HG03045 (cell line): ENCODE data around the gene TMEM116.
"Not testable (repeated sequence)": the region's sequence is repeated elsewhere in the genome, so short reads cannot be mapped to it uniquely, and the experiment has no call there.

ENCODE experiments used
- ATAC-seq: cut with Tn5 transposase; IDR thresholded peaks from one replicate; pipeline ENCODE4 v1.9.1; 2021; ENCODE audit warnings: mild to moderate bottlenecking, moderate library complexity; ENCODE audit not compliant: unreplicated experiment

The TMEM116 gene

GRCh38 chr12:111980598-111980997 lies 32.4 kb downstream of the TMEM116 start:
- no peak for ATAC-seq

GRCh38 chr12:111978545-111978944 lies 34.4 kb downstream of the TMEM116 start:
- no peak for ATAC-seq

- no peak for ATAC-seq
Measured at GRCh38 chr12:111976860-111977259, 36.1 kb downstream of the TMEM116 start.

GRCh38 chr12:111976291-111976690 lies 36.7 kb downstream of the TMEM116 start:
- no peak for ATAC-seq

DNA sequence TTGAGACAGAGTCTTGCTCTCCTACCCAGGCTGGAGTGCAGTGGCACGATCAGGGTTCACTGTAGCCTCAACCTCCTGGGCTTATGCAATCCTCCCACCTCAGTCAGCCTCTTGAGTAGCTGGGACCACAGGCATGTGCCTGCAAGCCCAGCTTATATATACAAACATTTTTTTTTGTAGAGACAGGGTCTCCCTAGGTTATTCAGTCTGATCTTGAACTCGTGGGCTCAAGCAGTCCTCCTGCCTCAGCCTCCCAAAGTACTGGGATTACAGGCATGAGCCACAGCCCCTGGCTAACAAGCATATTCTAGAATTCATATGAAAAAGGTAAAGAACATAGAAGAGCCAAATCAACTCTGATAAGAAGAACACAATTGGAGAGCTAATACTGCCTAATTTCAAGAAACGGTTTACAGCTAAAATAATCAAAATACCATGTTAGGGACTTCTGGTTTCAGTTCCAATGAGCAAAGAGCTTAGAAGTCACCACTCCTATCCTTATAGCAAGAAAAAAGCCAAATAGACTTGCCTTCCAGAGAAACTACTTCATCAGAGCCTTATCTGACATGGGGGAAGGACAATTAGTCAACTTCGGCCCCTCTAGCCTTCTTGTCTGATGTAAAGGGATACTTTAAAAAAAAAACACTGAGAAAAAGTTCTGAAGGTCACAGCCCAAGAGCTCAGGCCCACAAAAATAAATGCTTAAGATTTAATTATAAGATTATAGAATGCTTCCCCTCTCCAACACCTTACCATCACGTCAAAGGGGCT lies 37.6 kb downstream of the TMEM116 start:
- ATAC-seq, result no peak

- ATAC-seq, result no peak
Measured at GRCh38 chr12:111971800-111972199, 41.2 kb downstream of the TMEM116 start.

- no peak for ATAC-seq
Measured at GRCh38 chr12:111964935-111965334, 48.0 kb downstream of the TMEM116 start.

DNA sequence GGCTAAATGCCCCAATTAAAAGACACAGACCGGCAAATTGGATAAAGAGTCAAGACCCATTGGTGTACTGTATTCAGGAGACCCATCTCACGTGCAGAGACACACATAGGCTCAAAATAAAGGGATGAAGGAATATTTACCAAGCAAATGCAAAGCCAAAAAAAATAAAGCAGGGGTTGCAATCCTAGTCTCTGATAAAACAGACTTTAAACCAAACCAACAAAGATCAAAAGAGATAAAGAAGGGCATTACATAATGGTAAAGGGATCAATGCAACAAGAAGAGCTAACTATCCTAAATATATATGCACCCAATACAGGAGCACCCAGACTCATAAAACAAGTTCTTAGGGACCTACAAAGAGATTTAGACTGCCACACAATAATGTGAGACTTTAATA lies 53.4 kb downstream of the TMEM116 start:
- ATAC-seq, result not testable (repeated sequence)

DNA sequence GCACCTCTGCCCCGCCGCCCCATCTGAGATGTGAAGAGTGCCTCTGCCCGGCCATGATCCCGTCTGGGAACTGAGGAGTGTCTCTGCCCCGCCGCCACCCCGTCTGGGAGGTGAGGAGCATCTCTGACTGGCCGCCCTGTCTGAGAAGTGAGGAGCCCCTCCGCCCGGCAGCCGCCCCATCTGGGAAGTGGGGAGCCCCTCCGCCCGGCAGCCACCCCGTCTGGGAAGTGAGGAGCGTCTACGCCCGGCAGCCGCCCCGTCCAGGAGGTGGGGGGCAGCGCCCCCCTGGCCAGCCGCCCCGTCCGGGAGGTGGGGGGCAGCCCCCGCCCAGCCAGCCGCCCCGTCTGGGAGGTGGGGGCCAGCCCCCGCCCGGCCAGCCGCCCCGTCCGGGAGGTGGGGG lies 55.7 kb downstream of the TMEM116 start:
- ATAC-seq, result not testable (repeated sequence)

DNA sequence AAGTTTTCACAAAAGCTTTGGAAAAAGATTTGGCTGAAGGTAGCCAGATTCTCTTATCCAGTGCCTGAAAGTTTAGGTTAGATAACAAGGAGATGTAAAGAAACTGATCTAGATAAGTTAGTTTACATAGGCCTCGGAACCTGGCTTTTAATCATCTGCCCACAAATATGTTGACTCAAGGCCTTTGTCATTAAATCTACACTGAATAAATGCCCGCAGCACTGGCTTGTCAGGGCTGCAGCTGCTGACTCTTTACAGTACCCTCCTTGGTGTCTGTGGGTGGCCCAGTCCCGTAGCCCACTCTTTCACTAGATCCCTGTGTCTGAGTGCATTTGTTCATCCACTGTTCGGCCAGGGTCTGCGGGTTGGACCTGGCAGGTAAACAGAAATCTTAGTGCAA lies 58.0 kb downstream of the TMEM116 start:
- ATAC-seq, result no peak

- ATAC-seq, result no peak
Measured at GRCh38 chr12:111953455-111953854, 59.5 kb downstream of the TMEM116 start.

- not testable (repeated sequence) for ATAC-seq
Measured at GRCh38 chr12:111952084-111952787, 60.7 kb downstream of the TMEM116 start.

DNA sequence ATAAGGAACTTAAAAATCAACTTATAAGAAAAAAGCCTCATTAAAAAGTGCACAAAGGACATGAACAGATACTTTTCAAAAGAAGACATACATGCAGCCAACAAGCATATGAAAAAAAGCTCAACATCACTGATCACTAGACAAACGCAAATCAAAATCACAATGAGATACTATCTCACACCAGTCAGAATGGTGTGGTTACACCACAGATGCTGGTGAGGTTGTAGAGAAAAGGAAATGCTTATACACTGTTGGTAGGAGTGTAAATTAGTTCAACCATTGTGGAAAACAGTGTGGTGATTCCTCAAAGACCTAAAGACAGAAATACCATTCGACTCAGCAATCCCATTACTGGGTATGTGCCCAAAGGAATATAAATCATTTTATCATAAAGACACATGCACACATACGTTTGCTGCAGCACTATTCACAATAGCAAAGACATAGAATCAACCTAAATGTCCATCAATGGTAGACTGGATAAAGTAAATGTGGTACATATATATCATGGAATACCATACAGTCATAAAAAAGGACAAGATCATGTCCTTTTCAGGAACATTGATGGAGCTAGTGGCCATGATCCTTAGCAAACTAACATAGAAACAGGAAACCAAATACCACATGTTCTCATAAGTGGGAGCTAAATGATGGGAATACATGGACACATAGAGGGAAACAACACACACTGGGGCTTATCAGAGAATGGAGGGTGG lies 61.8 kb downstream of the TMEM116 start:
- ATAC-seq, result not testable (repeated sequence)

- no peak for ATAC-seq
Measured at GRCh38 chr12:111943929-111944328, 69.0 kb downstream of the TMEM116 start.

GRCh38 chr12:111942557-111942956 lies 70.4 kb downstream of the TMEM116 start:
- ATAC-seq, result no peak

GRCh38 chr12:111937429-111937828 lies 75.5 kb downstream of the TMEM116 start:
- ATAC-seq, result no peak

GRCh38 chr12:111936869-111937268 lies 76.1 kb downstream of the TMEM116 start:
- ATAC-seq, result no peak

DNA sequence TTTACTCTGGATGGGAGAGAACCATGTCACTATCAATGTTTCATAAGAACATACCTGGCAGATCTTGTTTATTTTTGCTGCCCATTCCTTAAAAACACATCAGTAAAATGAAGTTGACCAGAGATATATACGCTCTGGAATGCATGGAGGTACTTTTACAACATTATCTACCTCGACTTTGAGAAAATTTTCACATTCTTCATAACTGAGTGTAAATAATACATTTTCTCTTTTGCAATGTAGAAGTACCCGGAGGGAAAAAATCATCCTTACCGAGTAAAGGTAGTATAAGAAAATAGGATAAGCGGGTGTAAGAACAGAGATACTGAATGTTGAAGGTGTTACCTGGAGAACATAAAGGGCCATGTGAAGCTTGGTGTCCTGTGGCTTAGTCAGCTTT lies 80.7 kb downstream of the TMEM116 start:
- ATAC-seq, result no peak

DNA sequence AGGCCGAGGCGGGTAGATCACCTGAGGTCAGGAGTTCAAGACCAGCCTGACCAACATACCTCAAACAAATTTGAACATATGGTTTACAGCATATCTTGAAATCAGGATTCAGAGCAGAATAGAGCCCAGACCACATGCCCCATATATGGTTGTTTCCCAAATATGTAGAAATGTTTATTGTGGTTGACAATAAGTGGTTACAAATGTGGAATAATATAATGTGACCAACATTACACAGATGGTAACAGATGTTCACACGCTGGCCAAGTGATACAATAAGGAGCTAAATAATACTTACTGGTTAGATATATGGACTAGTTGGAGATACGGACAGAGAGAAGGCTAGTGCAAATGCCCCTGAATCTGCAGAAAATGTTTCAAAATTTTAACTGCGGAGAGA lies 85.6 kb downstream of the TMEM116 start:
- ATAC-seq, result no peak

GRCh38 chr12:111926631-111927030 lies 86.3 kb downstream of the TMEM116 start:
- no peak for ATAC-seq

DNA sequence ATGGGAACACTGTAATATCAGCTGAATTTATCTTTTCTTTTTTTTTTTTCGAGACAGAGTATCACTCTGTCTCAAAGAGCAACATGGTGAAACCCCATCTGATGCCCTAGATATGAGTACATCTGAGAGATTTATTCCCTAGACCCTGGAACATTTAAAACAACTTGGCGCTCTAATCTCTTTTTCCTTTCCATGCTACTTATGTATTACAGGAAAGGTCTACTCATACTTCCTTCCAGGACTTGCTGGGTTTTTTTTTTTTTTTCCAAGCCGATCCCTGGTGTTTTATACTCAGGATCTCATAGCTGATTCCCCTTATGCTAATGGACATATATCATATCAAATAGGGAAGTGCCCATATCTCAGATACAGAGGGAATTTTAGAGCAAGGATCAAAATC lies 87.8 kb downstream of the TMEM116 start:
- ATAC-seq, result no peak

GRCh38 chr12:111907740-111908139 lies 105.2 kb downstream of the TMEM116 start:
- ATAC-seq, result no peak
